ENCODE results near the gene RPL28. TPM values are rescaled to one million over a fixed set of nuclear protein-coding genes. Genes with fewer than 3 reads are reported as not detected.
A peak's percentile ranks its signal among the peaks of the same experiment; 100 is the strongest.

Gene RPL28
- total and polyA plus RNA-seq, 2 of the 13 experiments (the other 11 are each of a cell fraction or from before 2014, with no cell fraction given): 105 to 420 TPM

DNA sequence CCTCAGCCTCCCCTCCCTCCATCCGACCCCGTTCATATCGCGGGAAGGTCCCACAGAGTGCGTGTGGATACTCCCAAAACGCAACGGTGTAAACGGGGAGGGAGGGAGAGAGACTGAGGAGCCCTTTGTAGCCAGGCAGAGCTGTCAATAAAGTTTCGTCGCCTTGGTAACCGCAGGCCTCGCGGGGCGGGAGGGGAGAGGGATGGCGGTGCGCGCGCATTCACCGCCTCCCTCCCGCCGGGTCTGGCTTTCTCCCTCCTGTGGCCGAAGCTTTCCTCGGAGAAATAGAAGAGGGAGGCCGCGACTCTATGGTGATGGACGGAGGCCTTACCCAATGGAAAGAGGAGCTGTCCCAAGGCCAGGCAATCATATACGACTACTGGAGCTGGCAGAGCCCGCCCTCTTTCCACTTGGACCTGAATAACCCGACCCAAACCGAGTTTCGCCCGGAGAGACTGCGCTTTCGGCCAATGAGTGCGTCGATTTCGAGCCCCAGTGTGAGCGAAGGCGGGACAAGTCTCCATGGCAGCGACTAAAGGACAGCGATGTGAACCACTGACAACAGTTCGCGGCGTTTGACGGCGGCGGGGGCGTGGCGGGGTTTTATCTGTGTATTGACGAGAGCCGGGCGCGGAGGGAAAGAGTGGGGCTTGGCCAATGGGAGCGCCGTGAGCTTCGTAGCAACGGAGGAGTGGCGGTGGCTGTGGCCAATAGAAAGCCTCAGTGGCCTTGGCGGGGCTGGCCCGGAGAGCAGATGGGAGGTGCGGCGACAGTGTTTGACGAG lies 46.4 kb upstream of the RPL28 start, which contains the start of gene KMT5C (continued):
- TF ChIP-seq PAF1 (CRISPR knock-in tag; IDR thresholded peaks at IDR 0.05) (no peak), MYC (CRISPR knock-in tag; IDR thresholded peaks at IDR 0.05; ENCODE audit: borderline replicate concordance) (peak; percentile 42; the same call in 1 of the 2 replicates), ATF1 (CRISPR knock-in tag; IDR thresholded peaks at IDR 0.05) (peak; percentile 94), ZNF615 (CRISPR knock-in tag; IDR thresholded peaks at IDR 0.05; ENCODE audit: borderline replicate concordance) (no peak), KDM5B (CRISPR knock-in tag; IDR thresholded peaks at IDR 0.05; ENCODE audit: borderline replicate concordance) (no peak), U2AF1 (optimal IDR thresholded peaks at IDR 0.05; ENCODE audit: low read depth, low read length) (no peak), AHR (CRISPR knock-in tag; IDR thresholded peaks at IDR 0.05) (no peak), CENPX (CRISPR knock-in tag; IDR thresholded peaks at IDR 0.05) (no peak), TBX2 (CRISPR knock-in tag; IDR thresholded peaks at IDR 0.05; ENCODE audit: borderline replicate concordance) (no peak), CENPT (CRISPR knock-in tag; IDR thresholded peaks at IDR 0.05; ENCODE audit: low read depth) (no peak), ETV6 (CRISPR knock-in tag; conservative IDR thresholded peaks at IDR 0.05) (no peak), ZNF775 (CRISPR knock-in tag; IDR thresholded peaks at IDR 0.05; ENCODE audit: borderline replicate concordance) (no peak), NFIB (CRISPR knock-in tag; IDR thresholded peaks at IDR 0.05; ENCODE audit: borderline replicate concordance) (no peak), ZNF766 (CRISPR knock-in tag; IDR thresholded peaks at IDR 0.05; ENCODE audit: borderline replicate concordance) (no peak), ZNF652 (CRISPR knock-in tag; IDR thresholded peaks at IDR 0.05; ENCODE audit: borderline replicate concordance, low read depth) (no peak), ZSCAN21 (CRISPR knock-in tag; IDR thresholded peaks at IDR 0.05; ENCODE audit: borderline replicate concordance) (no peak), NKX3-1 (CRISPR knock-in tag; IDR thresholded peaks at IDR 0.05) (no peak), SOX5 (CRISPR knock-in tag; IDR thresholded peaks at IDR 0.05; ENCODE audit: borderline replicate concordance) (0 out of 2 replicates have a peak, but pooled peaks have one; percentile 12), RXRB (CRISPR knock-in tag; IDR thresholded peaks at IDR 0.05; ENCODE audit: borderline replicate concordance) (peak; percentile 44)
- TF ChIP-seq, protein P1, sequence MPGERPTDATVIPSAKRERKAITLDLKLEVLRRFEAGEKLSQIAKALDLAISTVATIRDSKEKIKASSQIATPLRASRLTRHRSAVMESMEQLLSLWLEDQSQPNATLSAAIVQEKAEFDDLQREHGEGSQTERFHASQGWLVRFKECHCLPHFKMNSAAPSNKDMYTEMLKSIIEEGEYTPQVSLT (CRISPR knock-in tag; IDR thresholded peaks at IDR 0.05; ENCODE audit: borderline replicate concordance, low read depth): no peak
- TF ChIP-seq, protein P2, sequence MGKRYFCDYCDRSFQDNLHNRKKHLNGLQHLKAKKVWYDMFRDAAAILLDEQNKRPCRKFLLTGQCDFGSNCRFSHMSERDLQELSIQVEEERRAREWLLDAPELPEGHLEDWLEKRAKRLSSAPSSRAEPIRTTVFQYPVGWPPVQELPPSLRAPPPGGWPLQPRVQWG (CRISPR knock-in tag; IDR thresholded peaks at IDR 0.05; ENCODE audit: borderline replicate concordance, low read depth): no peak
- TF ChIP-seq, protein P3, sequence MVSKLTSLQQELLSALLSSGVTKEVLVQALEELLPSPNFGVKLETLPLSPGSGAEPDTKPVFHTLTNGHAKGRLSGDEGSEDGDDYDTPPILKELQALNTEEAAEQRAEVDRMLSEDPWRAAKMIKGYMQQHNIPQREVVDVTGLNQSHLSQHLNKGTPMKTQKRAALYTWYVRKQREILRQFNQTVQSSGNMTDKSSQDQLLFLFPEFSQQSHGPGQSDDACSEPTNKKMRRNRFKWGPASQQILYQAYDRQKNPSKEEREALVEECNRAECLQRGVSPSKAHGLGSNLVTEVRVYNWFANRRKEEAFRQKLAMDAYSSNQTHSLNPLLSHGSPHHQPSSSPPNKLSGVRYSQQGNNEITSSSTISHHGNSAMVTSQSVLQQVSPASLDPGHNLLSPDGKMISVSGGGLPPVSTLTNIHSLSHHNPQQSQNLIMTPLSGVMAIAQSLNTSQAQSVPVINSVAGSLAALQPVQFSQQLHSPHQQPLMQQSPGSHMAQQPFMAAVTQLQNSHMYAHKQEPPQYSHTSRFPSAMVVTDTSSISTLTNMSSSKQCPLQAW (CRISPR knock-in tag; IDR thresholded peaks at IDR 0.05): no peak
- TF ChIP-seq, protein P4, sequence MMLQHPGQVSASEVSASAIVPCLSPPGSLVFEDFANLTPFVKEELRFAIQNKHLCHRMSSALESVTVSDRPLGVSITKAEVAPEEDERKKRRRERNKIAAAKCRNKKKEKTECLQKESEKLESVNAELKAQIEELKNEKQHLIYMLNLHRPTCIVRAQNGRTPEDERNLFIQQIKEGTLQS (CRISPR knock-in tag; IDR thresholded peaks at IDR 0.05): no peak
- TF ChIP-seq, protein P5, sequence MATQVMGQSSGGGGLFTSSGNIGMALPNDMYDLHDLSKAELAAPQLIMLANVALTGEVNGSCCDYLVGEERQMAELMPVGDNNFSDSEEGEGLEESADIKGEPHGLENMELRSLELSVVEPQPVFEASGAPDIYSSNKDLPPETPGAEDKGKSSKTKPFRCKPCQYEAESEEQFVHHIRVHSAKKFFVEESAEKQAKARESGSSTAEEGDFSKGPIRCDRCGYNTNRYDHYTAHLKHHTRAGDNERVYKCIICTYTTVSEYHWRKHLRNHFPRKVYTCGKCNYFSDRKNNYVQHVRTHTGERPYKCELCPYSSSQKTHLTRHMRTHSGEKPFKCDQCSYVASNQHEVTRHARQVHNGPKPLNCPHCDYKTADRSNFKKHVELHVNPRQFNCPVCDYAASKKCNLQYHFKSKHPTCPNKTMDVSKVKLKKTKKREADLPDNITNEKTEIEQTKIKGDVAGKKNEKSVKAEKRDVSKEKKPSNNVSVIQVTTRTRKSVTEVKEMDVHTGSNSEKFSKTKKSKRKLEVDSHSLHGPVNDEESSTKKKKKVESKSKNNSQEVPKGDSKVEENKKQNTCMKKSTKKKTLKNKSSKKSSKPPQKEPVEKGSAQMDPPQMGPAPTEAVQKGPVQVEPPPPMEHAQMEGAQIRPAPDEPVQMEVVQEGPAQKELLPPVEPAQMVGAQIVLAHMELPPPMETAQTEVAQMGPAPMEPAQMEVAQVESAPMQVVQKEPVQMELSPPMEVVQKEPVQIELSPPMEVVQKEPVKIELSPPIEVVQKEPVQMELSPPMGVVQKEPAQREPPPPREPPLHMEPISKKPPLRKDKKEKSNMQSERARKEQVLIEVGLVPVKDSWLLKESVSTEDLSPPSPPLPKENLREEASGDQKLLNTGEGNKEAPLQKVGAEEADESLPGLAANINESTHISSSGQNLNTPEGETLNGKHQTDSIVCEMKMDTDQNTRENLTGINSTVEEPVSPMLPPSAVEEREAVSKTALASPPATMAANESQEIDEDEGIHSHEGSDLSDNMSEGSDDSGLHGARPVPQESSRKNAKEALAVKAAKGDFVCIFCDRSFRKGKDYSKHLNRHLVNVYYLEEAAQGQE (IDR thresholded peaks at IDR 0.05; ENCODE audit: borderline replicate concordance in 1 of 2, low read depth in 1 of 2, low read length in 2 of 2): no peak

Data from HepG2 (cell line).